Measurements from ENCODE around the gene DHRSX.

- TF ChIP-seq EZH2 (IDR thresholded peaks at IDR 0.05) (no peak), POLR2AphosphoS5 (IDR thresholded peaks at IDR 0.05; ENCODE audit: borderline replicate concordance, low read depth, low read length) (no peak)
These were observed 105.3 kb downstream of the DHRSX start for GRCh38 chrX:2395261-2395992.

All from SK-N-MC (cell line).